Upper lobe of left lung (tissue), 4 donors: ENCODE measurements around the gene KAT2B.

Experiments
- EP300 ChIP-seq, 4 donors: sonication (generic); formaldehyde crosslinking; IDR thresholded peaks; one replicate each; pipeline ENCODE4 v1.5.1; 2017; ENCODE audit warnings: antibody characterized with exemption in 4 of 4, control low read depth in 2 of 4
- POLR2A ChIP-seq, 4 donors: fragments of 450-650 bp; IDR thresholded peaks; one replicate each; pipeline ENCODE4 v1.5.1; 2016 to 2017; ENCODE audit warnings: antibody characterized with exemption in 4 of 4, mild to moderate bottlenecking in 2 of 4
- POLR2AphosphoS5 ChIP-seq, 2 donors: sonication (generic); formaldehyde crosslinking; IDR thresholded peaks; one replicate each; pipeline ENCODE4 v1.5.1; 2017; ENCODE audit warnings: antibody characterized with exemption in 2 of 2
- TF ChIP-seq, protein P1 (sequence below), 6 experiments: fragments of 450-650 bp in 4 of 6; fragments of 200-600 bp in 2 of 6; sonication (generic) in 2 of 6; IDR thresholded peaks; one replicate each; pipeline ENCODE4 v1.5.1; 2016 to 2019; ENCODE audit warnings: antibody characterized with exemption in 6 of 6

DNA sequence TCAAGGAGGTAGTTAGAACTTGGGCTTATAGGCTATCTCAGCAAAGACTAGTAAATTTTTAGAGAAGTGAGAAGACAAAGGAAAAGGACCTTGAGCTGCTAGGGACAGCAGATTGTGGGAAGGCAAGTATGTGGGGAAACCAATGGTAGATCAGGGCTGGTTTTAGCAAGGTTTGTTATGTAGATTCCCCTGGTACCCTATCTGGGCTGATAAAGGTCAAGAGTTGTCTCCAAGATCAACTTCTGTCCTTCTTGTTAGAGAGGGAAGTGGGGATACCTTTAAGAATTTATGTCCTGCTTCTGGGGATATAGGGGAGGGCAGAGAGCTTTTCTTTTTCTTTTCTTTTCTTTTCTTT is 28.9 kb downstream of the KAT2B start:
- TF ChIP-seq, protein P1, sequence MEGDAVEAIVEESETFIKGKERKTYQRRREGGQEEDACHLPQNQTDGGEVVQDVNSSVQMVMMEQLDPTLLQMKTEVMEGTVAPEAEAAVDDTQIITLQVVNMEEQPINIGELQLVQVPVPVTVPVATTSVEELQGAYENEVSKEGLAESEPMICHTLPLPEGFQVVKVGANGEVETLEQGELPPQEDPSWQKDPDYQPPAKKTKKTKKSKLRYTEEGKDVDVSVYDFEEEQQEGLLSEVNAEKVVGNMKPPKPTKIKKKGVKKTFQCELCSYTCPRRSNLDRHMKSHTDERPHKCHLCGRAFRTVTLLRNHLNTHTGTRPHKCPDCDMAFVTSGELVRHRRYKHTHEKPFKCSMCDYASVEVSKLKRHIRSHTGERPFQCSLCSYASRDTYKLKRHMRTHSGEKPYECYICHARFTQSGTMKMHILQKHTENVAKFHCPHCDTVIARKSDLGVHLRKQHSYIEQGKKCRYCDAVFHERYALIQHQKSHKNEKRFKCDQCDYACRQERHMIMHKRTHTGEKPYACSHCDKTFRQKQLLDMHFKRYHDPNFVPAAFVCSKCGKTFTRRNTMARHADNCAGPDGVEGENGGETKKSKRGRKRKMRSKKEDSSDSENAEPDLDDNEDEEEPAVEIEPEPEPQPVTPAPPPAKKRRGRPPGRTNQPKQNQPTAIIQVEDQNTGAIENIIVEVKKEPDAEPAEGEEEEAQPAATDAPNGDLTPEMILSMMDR (IDR thresholded peaks at IDR 0.05), result no peak
- TF ChIP-seq POLR2AphosphoS5 (IDR thresholded peaks at IDR 0.05) (no peak), POLR2A (IDR thresholded peaks at IDR 0.05) (no peak), EP300 (IDR thresholded peaks at IDR 0.05) (no peak)
